ENCODE measurements around the gene SAMD4A.

SAMD4A gene

DNA sequence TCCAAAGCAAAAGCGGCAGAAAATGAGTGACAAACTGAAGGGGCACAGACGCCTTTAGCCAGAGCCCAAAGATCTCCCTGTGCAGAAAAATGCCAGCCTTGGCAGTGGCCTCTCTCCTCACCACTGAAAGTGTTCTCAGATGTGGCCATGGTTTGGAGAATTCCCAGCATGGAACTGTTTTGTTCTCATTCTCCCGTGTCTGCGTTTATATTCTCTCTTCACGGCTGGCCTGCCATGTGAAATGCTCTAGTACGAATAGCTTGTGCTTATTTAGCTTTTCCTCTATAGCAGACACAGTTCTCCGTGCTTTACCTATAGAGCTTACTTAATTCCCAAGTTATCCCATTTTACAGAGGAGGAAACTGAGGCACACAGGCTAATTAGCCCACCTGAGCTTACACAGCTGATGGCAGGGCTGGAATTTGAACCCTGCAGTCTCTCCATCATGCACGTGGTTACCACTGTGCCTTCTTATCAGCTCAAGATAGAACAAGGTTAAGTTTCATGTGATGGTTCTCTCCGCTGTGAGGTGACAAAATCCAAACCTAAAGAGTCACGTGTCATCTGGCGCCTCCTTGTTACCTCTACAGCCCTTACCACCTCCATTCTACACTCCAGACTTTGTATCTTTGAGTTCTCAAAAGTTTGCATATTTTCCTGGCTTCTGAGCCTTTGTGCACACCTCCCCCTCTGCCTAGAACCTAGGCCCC is 194.1 kb downstream of the SAMD4A start:
- Histone ChIP-seq H3K9me3 (ENCODE audit: control insufficient read depth, low read length) (no peaks in the 10 kb centered on the region), H3K36me3 (ENCODE audit: control insufficient read depth, insufficient read depth, low read length) (no peaks in the 10 kb centered on the region), H3K27me3 (replicated peaks; ENCODE audit: control insufficient read depth, insufficient read depth, low read length, poor library complexity, severe bottlenecking) (no peaks in the 10 kb centered on the region), H3K27ac (ENCODE audit: insufficient read depth, low read length, poor library complexity, severe bottlenecking) (no peak overlapping the region), H3K4me3 (ENCODE audit: insufficient read depth, low read depth, low read length, poor library complexity, severe bottlenecking) (no peak overlapping the region), H3K4me1 (ENCODE audit: control insufficient read depth, insufficient read depth, low read length, poor library complexity, severe bottlenecking) (no peaks in the 10 kb centered on the region)
- no peak for DNase-seq

DNA sequence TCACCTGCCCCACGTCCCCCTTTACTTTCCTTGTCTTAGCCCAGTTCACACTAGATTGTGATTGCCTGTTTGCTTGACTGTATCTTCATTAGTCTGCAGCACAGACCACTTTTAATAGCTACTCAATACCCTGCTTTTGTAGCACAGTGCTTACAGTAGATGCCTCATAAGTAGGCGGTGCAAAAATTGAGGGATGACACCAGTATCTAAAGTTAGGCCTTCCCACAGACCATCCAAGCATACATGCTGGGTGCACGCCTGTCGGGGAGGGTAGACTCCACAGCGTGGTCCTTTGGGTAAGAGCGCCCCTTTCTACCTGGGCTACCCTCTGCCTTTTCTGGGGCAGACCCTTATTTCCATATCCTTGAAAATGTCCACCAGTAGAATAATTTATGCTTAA is 194.9 kb downstream of the SAMD4A start:
- H3K36me3 ChIP-seq (ENCODE audit: control insufficient read depth, insufficient read depth, low read length): no peaks in the 10 kb centered on the region
- H3K27me3 ChIP-seq (replicated peaks; ENCODE audit: control insufficient read depth, insufficient read depth, low read length, poor library complexity, severe bottlenecking): no peaks in the 10 kb centered on the region
- no peaks in the 10 kb centered on the region for H3K4me1 ChIP-seq (ENCODE audit: control insufficient read depth, insufficient read depth, low read length, poor library complexity, severe bottlenecking)
- H3K4me3 ChIP-seq (ENCODE audit: insufficient read depth, low read depth, low read length, poor library complexity, severe bottlenecking): no peak overlapping the region
- no peaks in the 10 kb centered on the region for H3K9me3 ChIP-seq (ENCODE audit: control insufficient read depth, low read length)
- H3K27ac ChIP-seq (ENCODE audit: insufficient read depth, low read length, poor library complexity, severe bottlenecking): no peak overlapping the region
- DNase-seq: no peak

DNA sequence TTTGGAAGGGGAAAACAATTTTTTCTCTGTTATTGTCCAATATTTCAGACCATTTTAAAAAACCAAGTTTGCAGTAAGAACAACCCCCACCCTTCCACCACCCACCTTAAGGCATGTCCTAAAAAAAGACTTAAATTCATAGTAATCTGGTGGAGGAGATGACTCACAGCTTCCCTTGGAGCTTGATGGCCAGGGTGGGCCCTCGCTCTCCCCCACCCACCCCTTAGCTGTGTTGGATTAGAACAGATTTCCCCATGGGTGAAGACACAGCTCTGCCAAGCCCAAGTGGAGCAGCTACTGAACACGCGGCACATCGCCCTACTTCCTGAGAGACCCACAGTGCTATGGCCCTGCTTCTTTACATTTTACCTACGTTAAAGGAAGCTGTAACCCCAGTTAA is 195.4 kb downstream of the SAMD4A start:
- Histone ChIP-seq H3K36me3 (ENCODE audit: control insufficient read depth, insufficient read depth, low read length) (no peaks in the 10 kb centered on the region), H3K27me3 (replicated peaks; ENCODE audit: control insufficient read depth, insufficient read depth, low read length, poor library complexity, severe bottlenecking) (no peaks in the 10 kb centered on the region), H3K4me1 (ENCODE audit: control insufficient read depth, insufficient read depth, low read length, poor library complexity, severe bottlenecking) (no peaks in the 10 kb centered on the region), H3K9me3 (ENCODE audit: control insufficient read depth, low read length) (no peaks in the 10 kb centered on the region), H3K4me3 (ENCODE audit: insufficient read depth, low read depth, low read length, poor library complexity, severe bottlenecking) (no peak overlapping the region), H3K27ac (ENCODE audit: insufficient read depth, low read length, poor library complexity, severe bottlenecking) (no peak overlapping the region)
- no peak for DNase-seq

DNA sequence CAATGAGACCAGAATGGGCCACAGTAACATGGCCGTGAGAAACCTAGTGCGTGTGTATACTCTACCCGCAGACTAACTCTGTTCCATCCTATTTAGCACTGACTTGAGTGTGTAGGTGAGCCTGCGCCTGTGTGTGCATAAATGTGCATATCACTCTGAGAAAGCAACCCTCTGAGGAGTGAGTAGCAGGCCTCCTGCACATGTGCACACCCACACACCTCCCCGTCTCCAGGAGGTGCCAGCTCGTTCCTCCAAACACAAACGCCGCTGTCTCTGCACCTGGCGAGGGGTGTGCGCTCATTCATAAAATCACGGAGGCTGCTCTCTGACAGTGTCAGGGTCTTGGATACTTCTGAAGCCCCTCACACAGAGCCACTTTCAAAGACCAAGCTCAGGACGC is 196.8 kb downstream of the SAMD4A start:
- no peak for DNase-seq
- Histone ChIP-seq H3K4me3 (ENCODE audit: insufficient read depth, low read depth, low read length, poor library complexity, severe bottlenecking) (no peak overlapping the region), H3K27me3 (replicated peaks; ENCODE audit: control insufficient read depth, insufficient read depth, low read length, poor library complexity, severe bottlenecking) (no peaks in the 10 kb centered on the region), H3K4me1 (ENCODE audit: control insufficient read depth, insufficient read depth, low read length, poor library complexity, severe bottlenecking) (no peaks in the 10 kb centered on the region), H3K9me3 (ENCODE audit: control insufficient read depth, low read length) (no peaks in the 10 kb centered on the region), H3K36me3 (ENCODE audit: control insufficient read depth, insufficient read depth, low read length) (no peaks in the 10 kb centered on the region), H3K27ac (ENCODE audit: insufficient read depth, low read length, poor library complexity, severe bottlenecking) (no peak overlapping the region)

DNA sequence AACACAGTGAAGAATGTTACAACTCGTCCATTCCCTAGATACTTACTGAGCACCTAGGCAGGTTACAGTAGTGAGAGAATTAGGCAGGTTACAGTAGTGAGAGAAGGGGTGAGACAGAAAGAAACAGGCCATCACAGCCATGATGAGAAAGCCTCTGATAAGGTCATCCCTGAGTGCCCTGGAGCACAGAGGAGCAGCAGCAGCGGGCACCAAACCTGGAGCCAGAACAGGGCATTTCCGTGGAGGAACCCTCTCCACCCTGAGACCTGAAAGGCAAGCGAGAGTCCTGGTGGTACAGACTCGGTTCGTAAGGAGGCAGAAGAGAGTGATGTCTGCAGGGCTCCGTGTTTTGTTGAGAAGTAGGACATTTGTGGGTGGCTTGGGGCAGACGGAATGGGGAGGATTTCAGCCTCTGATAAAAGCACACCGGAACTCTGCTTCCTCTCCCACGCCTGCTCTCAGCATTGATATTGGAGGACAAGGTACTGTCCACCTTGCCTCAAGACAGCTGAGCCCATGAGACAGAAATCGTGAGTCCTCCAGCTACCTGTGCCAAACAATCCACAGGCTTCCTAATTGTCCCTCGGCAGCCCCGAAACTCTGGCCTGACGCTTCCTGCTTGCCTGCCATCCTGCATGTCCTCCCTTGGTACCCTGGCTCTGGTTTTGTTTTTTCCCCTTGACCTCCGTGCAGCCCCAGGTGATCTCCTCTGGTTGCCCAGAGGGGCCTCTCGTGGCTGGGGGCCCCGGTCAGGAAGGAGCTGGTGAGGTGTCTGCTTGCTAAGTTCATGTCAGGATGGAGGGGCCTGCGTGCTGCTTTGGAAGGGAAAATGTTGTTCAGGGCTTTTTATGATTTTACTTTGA is 199.6 kb downstream of the SAMD4A start:
- Histone ChIP-seq H3K27me3 (replicated peaks; ENCODE audit: control insufficient read depth, insufficient read depth, low read length, poor library complexity, severe bottlenecking) (no peaks in the 10 kb centered on the region), H3K9me3 (ENCODE audit: control insufficient read depth, low read length) (no peaks in the 10 kb centered on the region), H3K4me3 (ENCODE audit: insufficient read depth, low read depth, low read length, poor library complexity, severe bottlenecking) (no peak overlapping the region), H3K36me3 (ENCODE audit: control insufficient read depth, insufficient read depth, low read length) (no peaks in the 10 kb centered on the region), H3K27ac (ENCODE audit: insufficient read depth, low read length, poor library complexity, severe bottlenecking) (no peak overlapping the region), H3K4me1 (ENCODE audit: control insufficient read depth, insufficient read depth, low read length, poor library complexity, severe bottlenecking) (no peaks in the 10 kb centered on the region)
- DNase-seq: no peak

DNA sequence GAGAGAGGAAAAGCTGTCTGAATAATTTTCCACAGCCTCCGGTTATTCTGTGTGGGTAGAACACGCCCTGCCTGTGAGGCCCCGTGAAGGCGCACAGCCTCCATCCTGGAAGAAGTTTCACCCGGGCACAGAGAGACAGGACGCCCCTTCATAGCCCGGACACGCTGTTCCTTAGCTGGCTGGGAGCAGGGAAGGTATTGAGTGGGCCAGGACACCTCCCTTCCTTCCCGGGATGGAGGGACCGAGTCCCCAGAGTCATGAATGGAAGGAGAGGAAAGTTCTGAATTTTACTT is 200.2 kb downstream of the SAMD4A start:
- Histone ChIP-seq H3K9me3 (ENCODE audit: control insufficient read depth, low read length) (no peaks in the 10 kb centered on the region), H3K4me1 (ENCODE audit: control insufficient read depth, insufficient read depth, low read length, poor library complexity, severe bottlenecking) (no peaks in the 10 kb centered on the region), H3K36me3 (ENCODE audit: control insufficient read depth, insufficient read depth, low read length) (no peaks in the 10 kb centered on the region), H3K4me3 (ENCODE audit: insufficient read depth, low read depth, low read length, poor library complexity, severe bottlenecking) (no peak overlapping the region), H3K27me3 (replicated peaks; ENCODE audit: control insufficient read depth, insufficient read depth, low read length, poor library complexity, severe bottlenecking) (no peaks in the 10 kb centered on the region), H3K27ac (ENCODE audit: insufficient read depth, low read length, poor library complexity, severe bottlenecking) (no peak overlapping the region)
- no peak for DNase-seq

DNA sequence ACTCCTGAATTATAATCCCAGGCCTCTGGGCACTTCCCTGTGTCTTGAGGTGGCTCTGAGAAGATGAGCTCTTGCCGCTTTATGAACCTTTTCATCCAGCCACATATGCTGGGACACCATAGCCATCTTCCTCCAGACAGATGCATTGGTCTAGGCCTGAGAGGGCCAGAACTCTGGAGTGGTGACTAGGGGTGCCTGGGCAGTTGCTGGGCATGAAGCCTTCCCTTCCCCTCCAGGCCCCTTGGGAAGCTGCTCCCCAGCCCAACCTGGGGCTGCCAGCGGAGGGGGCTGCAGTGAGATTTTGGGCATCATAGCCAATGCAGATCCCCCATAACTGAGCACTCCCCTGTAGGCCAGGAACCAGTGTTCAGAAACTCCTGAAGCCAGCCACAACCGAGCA is 200.5 kb downstream of the SAMD4A start:
- Histone ChIP-seq H3K27me3 (replicated peaks; ENCODE audit: control insufficient read depth, insufficient read depth, low read length, poor library complexity, severe bottlenecking) (no peaks in the 10 kb centered on the region), H3K4me3 (ENCODE audit: insufficient read depth, low read depth, low read length, poor library complexity, severe bottlenecking) (no peak overlapping the region), H3K9me3 (ENCODE audit: control insufficient read depth, low read length) (no peaks in the 10 kb centered on the region), H3K4me1 (ENCODE audit: control insufficient read depth, insufficient read depth, low read length, poor library complexity, severe bottlenecking) (no peaks in the 10 kb centered on the region), H3K27ac (ENCODE audit: insufficient read depth, low read length, poor library complexity, severe bottlenecking) (no peak overlapping the region), H3K36me3 (ENCODE audit: control insufficient read depth, insufficient read depth, low read length) (no peaks in the 10 kb centered on the region)
- DNase-seq: no peak

DNA sequence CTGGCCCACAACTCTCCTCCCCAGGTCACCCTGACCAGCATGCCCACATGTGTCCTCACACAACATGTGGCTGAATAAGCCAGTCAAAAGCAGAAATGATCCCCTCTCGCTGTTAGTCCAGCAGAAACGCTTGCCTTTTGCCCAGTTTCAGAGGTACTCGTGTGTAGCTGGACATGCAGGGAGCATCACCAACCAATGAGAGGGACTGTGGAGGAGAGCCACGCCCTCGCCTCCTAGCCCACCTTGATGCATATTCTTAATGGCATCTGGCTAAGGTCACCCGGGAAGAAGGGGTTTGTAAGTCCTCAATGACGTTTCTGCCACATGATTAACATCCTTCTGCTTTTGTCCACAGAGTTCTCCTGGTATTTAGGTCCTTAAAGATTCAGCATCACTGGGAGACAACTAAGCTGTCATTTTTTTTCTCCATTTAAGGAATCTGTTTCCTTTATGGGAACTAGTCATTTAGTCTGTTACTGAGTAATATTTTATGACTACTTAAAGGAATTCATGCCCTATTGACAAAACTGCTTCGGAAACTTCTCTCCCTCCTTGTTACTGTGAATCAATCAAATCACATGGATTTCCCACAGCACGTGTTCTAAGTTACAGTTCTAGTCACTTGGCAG is 201.7 kb downstream of the SAMD4A start:
- Histone ChIP-seq H3K27ac (ENCODE audit: insufficient read depth, low read length, poor library complexity, severe bottlenecking) (no peak overlapping the region), H3K4me3 (ENCODE audit: insufficient read depth, low read depth, low read length, poor library complexity, severe bottlenecking) (no peak overlapping the region), H3K4me1 (ENCODE audit: control insufficient read depth, insufficient read depth, low read length, poor library complexity, severe bottlenecking) (peaks cover 6% of the 10 kb centered on the region), H3K27me3 (replicated peaks; ENCODE audit: control insufficient read depth, insufficient read depth, low read length, poor library complexity, severe bottlenecking) (no peaks in the 10 kb centered on the region), H3K36me3 (ENCODE audit: control insufficient read depth, insufficient read depth, low read length) (no peaks in the 10 kb centered on the region), H3K9me3 (ENCODE audit: control insufficient read depth, low read length) (no peaks in the 10 kb centered on the region)
- DNase-seq: no peak

DNA sequence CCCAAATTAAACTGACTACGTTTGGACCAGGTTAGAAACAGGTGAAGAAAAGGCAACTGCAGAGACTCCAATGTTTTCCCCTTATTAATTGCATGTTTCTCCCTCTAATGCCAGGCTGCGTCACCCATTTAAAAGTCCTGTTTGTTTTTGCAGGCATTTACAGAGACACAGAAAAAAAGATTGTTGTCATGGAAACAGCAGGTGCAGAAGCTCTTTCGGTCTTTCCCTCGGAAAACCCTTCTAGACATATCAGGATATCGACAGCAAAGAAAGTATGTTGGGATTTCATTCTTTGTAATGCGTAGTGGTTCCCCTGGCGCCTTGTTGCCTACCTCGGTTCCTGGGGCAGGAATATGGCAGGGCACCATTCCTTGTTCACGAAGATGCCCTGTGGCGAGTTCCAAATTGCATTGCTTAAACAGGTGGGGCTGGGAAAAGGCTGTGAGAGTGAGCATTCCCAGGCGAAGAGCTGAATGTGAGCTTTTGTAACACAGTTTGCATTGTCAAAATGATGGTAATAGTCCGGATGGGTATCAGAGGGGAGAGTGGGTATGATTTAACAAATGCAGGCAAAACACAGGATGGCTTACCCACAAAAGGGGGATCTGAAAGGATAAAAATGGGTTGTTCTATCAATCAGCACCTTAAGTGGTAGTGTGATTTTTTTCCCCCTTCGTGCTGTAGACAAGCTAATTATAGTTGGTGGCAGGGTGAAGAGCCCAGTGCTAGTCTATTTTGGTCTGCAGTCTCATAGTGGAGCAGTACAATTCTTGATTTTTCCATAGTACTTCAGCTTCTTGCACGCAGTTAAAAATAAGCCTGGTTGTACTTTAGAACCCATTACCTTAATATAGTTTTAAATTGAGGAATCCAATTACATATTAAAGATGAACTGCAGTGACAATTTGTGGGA is 203.3 kb downstream of the SAMD4A start:
- no peak overlapping the region for H3K27ac ChIP-seq (ENCODE audit: insufficient read depth, low read length, poor library complexity, severe bottlenecking)
- no peak overlapping the region for H3K4me3 ChIP-seq (ENCODE audit: insufficient read depth, low read depth, low read length, poor library complexity, severe bottlenecking)
- H3K9me3 ChIP-seq (ENCODE audit: control insufficient read depth, low read length): no peaks in the 10 kb centered on the region
- peaks cover 10% of the 10 kb centered on the region for H3K4me1 ChIP-seq (ENCODE audit: control insufficient read depth, insufficient read depth, low read length, poor library complexity, severe bottlenecking)
- no peaks in the 10 kb centered on the region for H3K27me3 ChIP-seq (replicated peaks; ENCODE audit: control insufficient read depth, insufficient read depth, low read length, poor library complexity, severe bottlenecking)
- DNase-seq: no peak
- no peaks in the 10 kb centered on the region for H3K36me3 ChIP-seq (ENCODE audit: control insufficient read depth, insufficient read depth, low read length)
